SKM-1 treated with dmso at 0.1 percent for 144 hours (cell line): ENCODE results near the gene CXCR2.
A peak's percentile ranks its signal among the peaks of the same experiment; 100 is the strongest.
"Not testable (repeated sequence)": the region's sequence is repeated elsewhere in the genome, so short reads cannot be mapped to it uniquely, and the experiment has no call there.

ENCODE experiments used
- DNase-seq: peaks from one replicate; lab custom pipeline; 2025; ENCODE audit not compliant: unreplicated experiment; lab: John Stamatoyannopoulos, UW

CXCR2 gene

DNA sequence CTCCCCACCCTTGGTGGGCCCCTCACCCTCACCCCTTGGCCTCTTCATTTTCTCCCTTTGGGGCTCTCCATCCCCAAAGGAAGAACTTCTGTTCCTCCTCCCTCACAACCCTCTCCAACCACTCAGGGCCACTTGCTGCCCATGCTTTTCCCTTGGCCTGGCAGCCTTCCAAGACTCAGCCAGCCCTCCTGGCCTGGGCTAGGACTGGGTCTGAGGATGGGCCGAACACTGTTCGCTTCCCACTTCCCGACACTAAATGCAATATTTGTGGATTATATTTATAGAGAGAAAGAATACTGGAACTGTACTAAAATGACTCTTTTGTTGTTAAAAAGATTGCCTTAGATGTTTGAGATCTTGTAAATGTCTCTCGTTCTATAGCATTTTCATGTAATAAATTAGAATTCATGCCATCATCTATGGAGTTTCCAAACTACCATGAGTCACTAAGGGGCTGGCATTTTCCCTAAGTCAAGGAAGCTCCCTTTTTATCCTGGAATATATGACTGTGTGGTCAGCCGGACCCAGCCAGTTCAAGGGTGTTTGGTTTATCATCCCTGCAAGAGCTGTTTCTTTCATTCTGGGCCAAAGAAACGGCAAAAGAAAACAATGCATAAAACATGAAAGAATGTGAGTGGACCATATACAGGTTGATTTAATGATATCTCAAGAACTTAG, 3.8 kb downstream of the CXCR2 start:
- no peak for DNase-seq

DNA sequence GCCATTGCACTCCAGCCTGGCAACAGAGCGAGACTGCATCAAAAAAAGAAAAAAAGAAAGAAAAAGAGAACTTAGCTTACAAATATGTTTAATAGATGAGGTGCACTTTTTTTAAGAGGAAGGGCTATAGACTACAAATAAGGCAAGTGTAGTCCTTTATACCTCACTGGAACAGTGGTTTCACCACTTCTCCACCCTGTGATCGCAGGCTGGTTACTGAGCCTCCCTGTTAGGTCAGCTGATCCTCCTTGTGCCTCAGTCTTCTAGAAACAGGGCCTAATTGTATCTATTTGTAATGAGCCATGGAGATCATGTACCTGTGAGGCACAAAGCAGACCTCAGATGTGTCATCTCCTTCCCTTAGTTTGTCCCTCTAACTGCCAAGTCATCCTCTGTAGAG, 4.5 kb downstream of the CXCR2 start:
- no peak for DNase-seq

DNA sequence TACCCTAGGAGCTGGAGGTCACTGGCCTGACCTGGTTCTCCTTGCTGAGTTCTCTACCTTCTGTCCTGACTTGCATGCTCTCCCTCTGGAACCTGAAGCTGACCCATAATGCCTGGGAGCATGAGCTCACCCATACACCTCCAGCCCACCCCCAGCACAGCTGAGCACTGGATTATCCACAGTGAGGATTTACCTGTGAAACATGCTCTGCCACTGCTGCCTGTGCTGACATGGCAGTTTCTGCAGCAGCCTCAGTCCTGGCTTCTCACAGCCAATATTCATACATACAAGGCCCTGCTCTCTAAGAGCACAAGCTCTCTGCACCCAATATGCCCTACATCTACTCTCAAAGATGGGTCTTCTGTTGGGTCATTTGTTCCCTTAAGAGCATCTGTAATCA, 5.0 kb downstream of the CXCR2 start:
- no peak for DNase-seq

DNA sequence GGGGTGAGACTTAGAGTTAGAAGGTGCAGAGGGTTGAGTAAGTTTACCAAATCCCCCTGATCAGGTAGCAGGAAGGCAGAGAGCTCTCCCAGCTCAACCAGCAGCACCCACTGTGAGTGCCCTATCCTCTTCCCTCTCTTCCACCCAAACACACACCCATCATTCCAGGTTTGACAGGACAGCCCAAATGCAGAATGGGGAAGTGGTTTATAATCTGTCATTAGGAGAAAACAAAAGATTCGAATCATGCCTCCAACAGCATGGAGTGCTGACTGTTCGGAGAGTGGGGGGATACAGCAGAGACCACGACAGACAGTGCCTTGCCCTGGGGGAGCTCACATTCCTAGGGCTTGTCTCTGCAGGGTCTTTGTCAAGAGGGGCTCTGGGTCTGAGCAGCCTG, 11.7 kb downstream of the CXCR2 start:
- DNase-seq: no peak

DNA sequence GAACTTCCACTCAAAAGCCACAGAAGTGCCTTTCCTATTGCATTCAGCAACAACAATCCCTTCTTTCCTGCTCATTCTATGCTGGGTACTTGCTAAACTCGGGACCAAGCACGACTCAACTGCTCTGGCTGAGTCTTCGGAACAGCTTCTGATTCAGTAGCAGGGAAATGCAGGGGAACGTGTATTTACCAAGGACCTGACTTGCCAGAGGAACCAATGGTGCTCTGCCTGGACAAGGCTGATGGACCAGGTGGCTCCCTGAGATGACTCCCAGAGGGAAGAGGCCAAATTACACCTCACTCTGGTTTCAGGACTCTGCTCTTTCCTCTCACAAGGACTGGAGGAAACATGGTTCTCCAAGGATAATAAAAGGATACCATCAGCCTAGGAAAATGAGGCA, 12.2 kb downstream of the CXCR2 start:
- DNase-seq: no peak

DNA sequence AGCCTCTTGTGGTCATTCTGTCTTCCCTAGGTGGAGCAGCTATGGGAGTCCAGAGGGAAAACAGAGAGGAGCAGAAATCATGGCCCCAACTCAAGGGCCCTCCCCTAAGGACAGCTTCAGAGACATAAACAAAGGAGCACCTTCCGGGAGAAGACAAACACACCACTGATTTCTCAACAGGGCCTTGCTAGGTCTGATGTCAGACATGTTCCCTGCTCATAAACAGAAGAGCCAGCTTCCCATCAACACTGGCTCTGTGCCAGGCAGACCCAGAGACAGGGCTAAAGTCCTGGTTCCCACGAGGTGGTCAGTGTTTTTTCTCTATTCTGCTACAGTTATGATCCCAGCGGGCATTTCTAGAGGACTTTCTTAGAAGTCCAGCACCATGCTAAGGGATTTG, 19.3 kb downstream of the CXCR2 start:
- DNase-seq: no peak

DNA sequence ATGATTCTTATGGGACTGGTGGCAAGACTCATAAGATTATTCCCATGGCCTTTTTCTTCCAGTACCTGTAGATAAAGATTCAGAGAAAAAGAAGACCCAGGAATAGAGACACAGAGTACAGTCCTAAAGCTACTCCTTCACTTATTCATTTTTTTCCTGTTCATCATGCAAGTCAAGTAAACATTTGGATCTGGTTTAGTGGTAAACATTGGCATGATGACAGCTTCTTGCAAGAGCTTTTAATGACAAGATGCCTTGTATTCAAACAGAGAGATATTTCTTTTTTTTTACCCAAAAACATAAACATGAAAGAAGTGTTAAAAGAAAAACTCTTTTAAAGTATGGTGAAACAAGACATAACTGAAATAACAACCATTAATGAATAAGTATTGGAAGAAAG, 20.2 kb downstream of the CXCR2 start:
- DNase-seq: no peak

DNA sequence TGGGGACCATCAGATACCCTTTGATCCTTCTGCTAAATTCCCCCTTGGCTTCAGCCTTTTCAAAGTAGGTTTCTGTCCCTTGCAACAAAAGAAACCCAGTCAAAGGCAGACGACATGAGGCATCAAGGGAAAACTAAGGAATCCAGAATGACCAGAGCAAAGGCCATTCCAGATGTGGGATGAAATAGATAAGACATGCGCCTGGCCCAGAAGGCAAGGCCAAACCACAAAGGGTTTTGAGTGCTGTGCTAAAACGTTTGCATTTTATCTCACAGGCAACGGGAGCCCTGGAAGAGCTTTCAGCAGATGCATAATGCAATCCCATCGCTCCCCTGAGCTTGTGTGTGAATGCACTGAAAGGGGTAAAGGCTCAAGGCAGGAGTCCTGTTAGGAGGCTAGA, 23.3 kb downstream of the CXCR2 start:
- DNase-seq: no peak

DNA sequence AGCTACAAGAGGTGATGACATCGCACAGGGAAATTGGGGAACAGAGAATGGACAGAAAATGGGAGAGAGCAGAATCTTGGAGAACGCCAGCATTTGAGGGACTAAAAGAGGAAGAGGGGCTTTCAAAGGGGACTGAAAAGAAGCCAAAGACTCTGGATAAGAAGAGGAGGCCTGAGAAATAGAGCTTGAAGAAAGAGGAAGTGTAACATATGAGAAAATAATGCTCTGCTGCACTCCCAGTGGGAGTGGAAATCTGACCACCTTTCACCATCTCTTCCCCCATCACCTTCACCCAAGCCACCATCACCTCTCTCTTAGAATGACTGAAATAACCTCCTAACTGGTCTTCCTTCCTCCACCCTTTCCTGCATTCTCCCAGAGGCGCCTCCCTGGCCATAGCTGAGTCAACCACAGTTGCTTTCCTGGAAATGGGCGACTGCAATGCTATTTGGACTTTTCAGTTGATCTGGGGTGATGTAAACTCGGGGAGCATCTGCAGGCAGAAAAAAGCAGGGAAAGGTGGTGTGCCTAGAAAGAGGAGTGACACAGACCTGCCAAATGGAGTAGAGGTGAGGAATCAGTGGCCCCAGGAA, 24.1 kb downstream of the CXCR2 start:
- peak; percentile 42 for DNase-seq

DNA sequence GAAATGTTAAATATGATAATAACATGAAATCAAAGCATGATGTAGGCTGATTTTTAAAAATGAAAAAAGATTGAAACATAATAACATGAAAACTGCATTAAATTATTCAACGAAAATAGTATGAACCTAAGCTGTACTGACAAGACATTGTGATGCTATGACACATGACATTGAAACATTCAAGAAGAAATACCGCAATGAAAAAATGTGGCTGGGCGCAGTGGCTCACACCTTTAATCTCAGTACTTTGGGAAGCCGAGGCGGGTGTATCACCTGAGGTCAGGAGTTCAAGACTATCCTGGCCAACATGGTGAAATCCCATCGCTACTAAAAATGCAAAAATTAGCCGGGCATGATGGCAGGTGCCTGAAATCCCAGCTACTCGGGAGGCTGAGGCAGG, 26.3 kb downstream of the CXCR2 start:
- DNase-seq: no peak

DNA sequence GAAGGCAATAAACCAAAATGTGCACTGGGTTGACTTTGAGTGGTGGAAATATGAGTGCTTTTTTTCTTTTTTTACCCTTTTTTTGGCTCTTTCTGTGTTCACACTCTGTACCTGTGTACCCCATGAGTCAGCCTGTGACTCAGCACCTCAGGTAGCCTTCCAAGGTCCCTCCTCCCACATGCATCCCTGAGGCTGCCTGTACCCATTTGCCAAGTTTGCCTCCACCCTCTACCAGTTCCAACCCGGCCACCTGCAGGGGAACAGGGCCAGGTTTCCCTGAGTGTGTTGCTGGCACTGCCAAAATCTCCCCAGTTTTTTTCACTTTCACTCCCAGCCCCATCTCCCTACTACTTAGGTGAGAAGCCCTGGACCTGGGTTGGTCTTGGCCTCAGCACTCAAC, 26.9 kb downstream of the CXCR2 start:
- no peak for DNase-seq

DNA sequence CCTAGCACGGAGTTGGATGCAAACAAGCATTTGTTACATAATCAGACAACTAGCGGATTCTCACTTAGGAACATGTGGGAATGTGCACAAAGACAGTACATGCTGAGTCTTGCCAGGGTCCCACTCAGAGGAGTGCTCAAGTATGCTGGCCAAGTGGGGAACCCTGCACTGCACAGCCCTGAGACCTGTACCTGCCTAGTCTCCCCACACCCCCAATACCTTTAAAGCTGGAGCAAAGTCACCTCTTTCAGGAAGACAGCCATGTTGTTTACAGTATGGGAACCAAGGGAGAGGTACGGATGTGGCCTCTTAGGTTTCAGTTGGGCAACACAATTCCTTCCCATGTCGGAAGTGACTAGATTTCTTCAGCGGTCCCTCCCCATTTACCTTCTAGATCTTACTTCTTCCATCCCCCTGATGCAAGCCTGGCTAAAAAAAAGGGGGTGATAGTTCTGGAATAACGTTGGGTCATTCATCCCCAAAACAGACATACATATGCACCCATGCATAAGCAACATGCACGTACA, 30.2 kb downstream of the CXCR2 start:
- DNase-seq: no peak

DNA sequence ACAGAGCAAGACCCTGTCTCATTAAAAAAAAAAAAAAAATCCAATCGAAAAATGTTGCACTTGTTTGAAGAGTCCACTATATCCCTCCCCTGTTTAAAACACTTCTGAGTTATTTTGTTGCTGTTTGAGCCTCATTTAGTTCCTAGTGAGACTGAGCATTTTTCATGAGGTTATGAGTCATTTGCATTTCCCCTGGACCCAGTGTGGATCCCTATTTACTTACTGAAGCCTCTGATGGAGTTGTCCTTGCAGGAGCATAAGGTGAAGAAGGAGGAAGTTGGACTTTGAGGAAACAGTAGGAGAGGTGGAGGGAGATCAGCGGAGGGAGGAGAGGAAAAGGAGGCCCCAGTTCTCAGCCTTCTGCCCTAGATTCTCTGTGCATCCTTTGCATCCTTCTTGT, 35.8 kb downstream of the CXCR2 start:
- DNase-seq: no peak

DNA sequence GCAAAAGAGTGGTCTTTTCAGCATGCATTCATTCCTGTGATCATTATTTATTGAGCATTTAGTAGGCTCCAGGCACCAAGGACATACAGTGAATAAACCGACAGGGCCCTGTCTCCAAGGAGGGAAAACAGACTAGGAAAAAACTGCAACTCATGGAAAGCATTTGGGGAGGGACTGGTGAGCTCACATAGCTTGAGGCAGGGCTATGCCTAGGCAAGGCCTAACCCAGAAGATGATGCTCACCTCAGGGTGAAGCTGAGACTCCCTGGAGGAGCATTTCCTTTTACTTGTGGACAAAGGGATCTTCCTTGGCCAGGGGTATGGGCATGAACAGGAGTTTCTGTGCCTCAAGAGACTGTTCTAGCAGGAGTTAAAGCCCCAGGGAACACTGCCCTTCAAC, 37.0 kb downstream of the CXCR2 start:
- no peak for DNase-seq

DNA sequence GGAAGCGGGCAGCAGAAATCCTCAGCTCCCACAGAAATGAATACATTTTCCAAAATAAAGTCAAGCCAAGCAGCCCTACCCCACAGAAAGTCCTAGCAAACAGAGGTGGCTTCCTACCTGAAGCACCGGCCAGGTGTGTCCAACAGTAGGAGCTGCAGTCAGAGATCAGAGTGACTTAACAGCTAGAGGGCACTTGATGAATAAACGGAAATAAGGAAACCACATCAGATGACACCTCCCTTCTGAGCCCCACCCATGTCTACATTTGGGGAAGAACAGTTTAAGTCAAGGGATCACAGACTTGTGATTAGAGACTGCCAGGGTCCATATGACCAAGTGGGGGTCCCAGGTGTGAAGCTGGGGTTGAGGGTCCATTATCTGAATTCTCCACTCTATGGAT, 41.0 kb downstream of the CXCR2 start, which contains the start of gene CXCR1:
Gene CXCR1, minus strand, starts transcription at position 172 of the 400 bp plus-strand sequence. CDS start 1,751 bp downstream, outside the sequence.
- peak; percentile 61 for DNase-seq

DNA sequence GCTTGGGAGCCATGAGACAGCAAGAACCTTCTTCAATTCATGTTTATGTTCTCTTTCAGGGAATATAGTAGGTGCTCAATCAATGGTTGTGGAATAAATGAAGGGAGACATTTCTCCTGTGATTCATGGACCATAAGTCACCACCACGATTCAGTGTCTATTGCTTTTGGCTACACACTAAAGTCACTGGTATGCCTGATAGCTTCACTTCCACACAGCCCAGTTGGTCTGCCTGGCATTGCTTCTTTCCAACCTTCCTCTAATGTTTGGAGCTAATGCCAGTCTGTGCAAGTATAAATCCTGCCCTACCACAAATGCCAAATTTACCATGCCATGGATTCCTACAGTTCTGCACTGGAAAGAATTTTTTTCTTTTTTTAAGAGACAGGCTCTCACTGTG, 42.2 kb downstream of the CXCR2 start:
- DNase-seq: no peak

DNA sequence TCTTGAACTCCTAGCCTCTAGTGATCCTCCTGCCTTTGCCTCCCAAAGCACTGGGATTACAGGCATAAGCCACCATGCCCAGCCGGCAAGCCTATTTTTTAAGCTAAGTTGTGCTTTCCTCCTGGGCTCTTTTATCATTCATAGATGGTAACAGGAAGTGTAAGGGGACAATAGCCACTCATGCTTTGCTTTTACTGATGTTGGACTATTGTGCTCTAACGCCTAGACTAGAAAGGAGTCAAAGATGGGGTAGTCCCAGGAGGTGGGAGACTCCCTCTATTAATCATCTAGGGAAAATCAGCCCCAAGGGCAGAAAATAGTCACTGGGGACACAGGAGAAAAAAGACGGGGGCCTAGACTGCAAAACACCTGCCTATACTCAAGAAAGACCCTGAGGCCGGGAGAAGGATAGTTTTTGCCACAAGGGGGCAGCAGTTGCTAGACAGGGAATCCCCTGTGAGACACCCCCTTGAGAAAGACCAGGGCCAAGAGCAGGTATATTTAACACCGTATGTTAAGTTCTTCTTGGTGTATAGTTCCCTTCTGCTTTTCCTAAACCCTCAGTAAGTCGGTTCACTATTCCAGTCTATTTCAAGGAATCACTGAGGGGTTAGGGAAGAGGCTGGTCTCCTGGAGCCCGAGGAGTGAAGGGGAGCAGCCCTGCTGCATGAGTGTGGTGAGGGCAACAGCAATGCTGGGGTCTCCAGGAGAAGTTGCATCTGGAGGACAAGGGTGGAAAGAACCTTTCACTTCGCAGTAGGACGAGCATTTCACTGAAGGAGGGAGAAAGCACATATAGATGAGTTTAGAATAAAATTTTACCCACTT, 43.0 kb downstream of the CXCR2 start:
- peak; percentile 50 for DNase-seq

DNA sequence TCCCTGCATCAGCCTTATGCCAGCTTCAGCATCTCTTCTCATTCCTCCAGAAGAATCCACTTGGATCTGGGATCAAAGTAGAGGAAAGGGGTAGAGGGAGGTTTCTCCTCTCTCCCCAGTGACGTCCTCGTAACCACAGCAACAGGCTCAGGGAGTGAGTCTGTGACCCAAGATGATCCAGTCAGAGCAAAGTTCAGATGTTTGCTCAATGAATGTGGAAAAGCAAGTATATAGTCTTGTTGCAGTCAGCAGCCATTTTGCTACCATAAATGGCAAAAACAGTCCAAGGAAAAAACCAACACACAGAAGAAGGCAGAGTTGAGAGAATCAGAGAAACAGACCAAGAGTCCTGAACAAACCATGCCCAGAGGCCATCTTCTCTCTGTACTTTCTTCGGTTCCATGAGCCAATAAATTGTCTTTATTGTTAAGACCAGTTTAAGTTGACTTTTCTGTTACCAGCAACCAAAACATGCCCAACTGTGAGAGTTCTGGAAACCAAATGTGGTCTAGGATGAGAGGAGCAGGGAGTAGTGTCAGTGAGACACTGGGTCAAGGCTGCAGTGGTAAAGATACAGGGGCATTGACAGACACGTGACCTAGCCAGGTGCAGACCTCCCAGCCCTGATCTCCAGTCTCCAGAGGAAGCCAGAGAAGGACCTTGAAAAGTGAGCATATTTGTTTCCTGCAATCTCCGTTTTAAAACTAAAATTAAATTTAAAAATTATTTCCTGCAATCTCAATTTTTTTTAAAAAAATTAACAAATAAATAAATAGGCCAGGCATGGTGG, 44.1 kb downstream of the CXCR2 start:
- DNase-seq: no peak

DNA sequence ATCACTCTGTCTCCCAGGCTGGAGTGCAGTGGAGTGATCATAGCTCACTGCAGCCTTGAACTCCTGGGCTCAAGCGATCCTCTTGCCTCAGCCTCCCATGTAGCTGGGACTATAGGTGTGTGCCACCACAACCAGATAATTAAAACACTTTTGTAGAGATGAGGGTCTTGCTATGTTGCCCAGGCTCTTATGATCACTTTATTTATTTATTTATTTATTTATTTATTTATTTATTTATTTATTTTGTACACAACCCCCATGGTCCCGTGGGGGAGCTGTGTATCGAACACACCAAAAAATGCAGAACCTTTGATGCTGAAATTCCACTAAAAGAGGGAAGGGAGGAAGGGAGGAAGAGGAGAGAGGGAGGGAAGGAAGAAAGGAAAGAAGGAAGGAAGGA, 45.9 kb downstream of the CXCR2 start:
- not testable (repeated sequence) for DNase-seq

DNA sequence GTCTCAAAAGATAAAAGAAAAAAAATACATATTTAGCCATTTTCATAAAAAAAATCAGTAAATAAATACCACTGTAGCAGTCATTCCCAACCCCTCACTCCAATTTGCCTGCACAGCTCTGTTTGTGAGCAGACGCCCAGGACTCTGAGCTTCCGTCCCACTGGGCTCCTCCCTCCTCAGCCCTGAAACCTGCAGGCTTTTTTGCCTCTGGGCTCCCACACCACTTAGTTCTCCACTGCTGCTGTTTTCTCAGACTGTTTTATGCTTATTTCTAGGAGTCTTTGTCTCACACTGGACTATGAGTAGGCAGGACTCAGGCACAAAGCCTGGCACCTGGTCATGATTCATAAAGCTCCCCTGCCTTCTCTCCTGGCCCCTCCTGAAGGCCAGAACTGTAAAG, 47.0 kb downstream of the CXCR2 start:
- no peak for DNase-seq

DNA sequence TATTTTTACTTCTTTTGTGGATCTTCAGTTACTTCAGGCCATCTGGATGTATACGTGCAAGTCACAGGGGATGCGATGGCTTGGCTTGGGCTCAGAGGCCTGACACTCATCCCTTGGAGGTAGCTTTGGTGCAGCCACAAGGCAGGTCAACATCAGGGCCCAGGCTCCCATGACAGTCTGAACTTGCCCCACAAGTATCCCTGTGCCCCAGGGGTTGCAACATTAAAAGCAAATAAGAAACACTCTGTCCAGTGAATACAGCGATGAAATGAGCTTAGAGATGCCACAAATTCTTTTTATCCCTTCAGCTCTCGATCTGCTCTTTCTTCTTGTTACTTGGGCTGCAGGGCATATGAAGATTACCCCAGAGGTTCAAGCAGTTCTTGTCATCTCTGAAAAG, 54.0 kb downstream of the CXCR2 start:
- no peak for DNase-seq
